Measurements from ENCODE around the gene CLEC5A.
A peak's percentile ranks its signal among the peaks of the same experiment; 100 is the strongest.
"Not testable (repeated sequence)": the region's sequence is repeated elsewhere in the genome, so short reads cannot be mapped to it uniquely, and the experiment has no call there.

CLEC5A gene

GRCh38 chr7:141949021-141949420, 2.2 kb upstream of the CLEC5A start:
- ATAC-seq, result no peak
- no peak for DNase-seq

DNA sequence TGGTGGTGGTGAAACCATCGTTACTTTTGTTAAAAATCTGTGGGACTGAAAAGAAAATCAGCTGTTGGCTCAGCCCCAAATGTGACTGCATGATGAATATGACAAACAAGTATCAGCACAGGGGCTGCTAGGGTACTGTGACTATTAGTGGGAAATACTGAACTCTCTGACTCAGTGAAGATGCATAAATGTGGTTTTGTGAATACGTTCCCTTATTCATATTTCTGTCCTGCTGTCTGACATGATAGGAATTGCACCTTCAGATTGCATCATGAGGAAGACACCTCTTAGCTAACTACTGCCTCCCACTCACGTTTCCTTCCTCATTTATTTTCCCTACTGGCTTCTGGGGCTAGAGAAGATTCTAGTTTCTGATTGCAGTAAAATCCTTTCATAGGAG, 1.4 kb downstream of the CLEC5A start:
- DNase-seq (peak; percentile 13), ATAC-seq (peak; percentile 82)

- no peak for ATAC-seq
- no peak for DNase-seq
These were observed 2.0 kb downstream of the CLEC5A start for GRCh38 chr7:141944811-141945210.

DNA sequence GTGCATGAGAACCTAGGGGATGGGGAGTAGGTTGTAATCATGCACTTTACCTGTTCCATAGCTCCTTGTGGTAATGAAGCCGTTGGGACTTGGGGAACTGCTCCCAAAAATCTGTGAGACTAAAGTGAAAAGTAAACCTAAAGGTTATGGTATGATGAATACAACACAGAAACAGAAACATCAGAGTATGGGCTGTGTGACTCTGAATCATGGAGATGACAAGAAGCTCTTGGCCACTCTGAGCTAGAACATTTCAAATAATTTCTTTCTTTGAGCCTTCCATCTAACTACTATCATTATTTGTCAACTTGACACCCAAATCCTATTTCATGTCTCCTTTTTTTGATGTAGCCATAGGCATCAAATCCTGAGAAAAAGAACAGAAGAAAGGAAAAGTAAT, 2.9 kb downstream of the CLEC5A start:
- ATAC-seq, result no peak
- no peak for DNase-seq

GRCh38 chr7:141941075-141941474, 5.7 kb downstream of the CLEC5A start:
- DNase-seq, result no peak
- ATAC-seq, result no peak

GRCh38 chr7:141930211-141930610, 16.6 kb downstream of the CLEC5A start:
- no peak for DNase-seq
- ATAC-seq, result no peak

DNA sequence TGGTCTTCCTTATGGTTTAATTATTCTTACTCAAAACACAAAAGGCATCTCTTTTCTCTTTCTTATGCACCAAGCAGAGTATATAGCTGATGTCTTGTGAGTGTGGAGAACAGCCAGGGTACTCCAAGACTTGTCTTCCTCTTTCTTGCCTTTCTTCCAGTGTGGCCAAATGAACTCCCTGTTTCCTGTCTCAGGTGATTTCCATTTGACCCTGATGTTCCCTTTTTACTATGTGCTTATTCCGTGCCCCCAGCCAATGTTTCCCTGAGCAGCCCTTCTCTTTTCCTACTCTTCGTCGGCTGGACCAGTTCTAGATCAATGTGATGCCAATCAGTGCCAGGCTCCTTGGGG, 18.0 kb downstream of the CLEC5A start:
- ATAC-seq (no peak), DNase-seq (no peak)

- DNase-seq (no peak), ATAC-seq (no peak)
These were observed 18.5 kb downstream of the CLEC5A start for GRCh38 chr7:141928146-141928844.

DNA sequence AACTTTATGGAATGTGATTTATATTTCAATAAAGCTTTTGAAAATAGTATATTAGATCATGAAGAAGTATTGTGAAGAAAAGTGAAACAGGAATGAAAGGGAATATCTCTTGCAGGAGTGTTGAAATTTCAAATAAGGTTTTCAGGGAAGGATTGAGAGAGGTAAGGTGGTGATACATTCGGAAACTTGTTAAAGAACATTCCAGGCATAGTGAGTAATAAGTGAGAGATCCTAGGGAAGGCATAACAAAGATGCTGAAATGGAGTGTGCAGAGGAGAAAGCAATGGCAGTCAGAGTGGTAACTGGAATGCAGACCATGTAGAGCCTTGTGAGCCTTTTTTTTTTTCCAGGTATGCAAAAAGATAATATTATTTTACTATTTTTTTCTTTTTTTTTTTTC, 26.5 kb downstream of the CLEC5A start:
- no peak for DNase-seq

DNA sequence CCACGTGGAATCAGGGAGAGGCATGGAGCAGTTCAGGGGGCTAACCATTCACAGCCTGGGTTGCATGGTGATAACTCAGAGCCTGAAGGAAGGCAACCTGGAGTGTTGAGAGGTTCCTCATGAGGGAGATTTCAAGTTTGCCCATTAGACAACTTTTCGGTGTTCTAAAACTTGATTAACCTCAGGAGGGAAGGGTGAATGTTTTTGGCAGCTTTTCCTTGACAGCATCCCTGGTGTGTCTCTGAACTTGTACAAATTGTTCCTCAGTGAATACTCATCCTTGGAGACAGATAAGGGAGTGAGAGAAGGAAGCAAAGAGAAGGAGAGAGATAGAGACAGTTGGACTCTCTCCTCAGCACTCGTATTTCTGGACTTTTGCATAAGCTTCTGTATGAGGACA, 30.7 kb downstream of the CLEC5A start, which contains the start of gene OR9A4:
TSS of gene OR9A4 (plus strand) at position 301 of the 400 bp plus-strand sequence. CDS start 2,477 bp downstream, outside the sequence.
- ATAC-seq (no peak), DNase-seq (no peak)

More for the DNA sequence above, 26.5 kb downstream of the CLEC5A start:
- ATAC-seq, result no peak

GRCh38 chr7:141915565-141915964, 31.2 kb downstream of the CLEC5A start:
- ATAC-seq, result no peak
- no peak for DNase-seq

GRCh38 chr7:141911391-141911790, 35.4 kb downstream of the CLEC5A start:
- no peak for ATAC-seq
- DNase-seq, result no peak

GRCh38 chr7:141906285-141906684, 40.5 kb downstream of the CLEC5A start:
- ATAC-seq (no peak), DNase-seq (no peak)

- not testable (repeated sequence) for ATAC-seq
These were observed 47.4 kb downstream of the CLEC5A start for GRCh38 chr7:141899366-141899765.

GRCh38 chr7:141891336-141891735, 55.4 kb downstream of the CLEC5A start:
- DNase-seq (no peak), ATAC-seq (no peak)

More at GRCh38 chr7:141899366-141899765, 47.4 kb downstream of the CLEC5A start:
- not testable (repeated sequence) for DNase-seq

- ATAC-seq (no peak), DNase-seq (no peak)
These were observed 57.5 kb downstream of the CLEC5A start for GRCh38 chr7:141889321-141889720.

DNA sequence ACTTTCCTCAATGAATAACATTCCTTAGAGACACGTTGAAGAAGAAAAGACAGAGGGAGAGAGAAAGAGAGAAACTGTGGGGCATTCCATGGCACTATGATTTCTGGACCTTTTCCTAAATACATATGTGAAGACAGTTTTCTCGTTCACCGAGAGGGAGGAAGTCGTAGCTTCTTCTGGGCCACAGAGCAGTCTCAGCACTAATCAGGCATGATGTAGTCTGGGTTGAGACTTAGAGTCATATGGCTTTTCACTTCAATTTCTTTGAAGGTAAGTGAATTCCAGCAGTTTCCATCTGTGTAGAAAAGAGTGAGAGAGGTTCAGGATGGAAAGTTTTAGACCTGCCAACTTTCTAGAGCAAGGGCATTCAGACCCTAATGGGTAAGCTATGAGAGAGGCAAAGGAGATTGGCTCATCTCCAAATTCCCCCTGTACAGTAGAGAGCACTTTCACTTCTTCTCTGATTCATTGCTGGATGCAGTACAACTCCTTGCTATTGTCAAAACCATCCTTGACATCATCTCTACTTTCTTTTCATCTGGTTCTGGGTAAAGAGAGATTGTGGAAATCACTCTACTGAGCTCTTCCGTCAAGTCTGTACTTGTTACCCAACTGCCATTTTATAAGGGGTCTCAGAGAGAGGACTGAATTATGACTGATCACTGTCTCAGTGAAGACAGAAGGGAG, 62.1 kb downstream of the CLEC5A start:
- ATAC-seq, result peak; percentile 49

DNA sequence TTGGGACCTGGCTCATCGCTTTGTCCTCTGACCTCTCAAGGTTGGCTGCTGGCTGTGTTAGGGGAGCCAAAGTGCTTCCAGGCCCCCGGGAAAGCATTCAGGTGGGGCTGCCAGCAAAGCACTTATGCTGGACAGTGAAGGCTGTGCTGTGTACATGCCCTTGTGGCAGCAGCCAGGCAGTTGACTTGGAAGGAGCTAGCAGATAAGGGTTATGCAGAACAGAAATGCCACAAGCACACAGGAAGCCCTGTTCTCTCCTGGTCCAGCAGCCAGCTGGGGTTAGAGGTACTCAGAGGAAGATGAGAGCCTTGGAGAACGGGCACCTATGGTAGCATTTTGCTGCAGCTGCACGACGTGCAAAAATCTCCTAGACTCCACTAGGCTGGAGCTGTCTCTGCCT, 65.8 kb downstream of the CLEC5A start:
- ATAC-seq, result no peak
- no peak for DNase-seq

More for the DNA sequence above, 62.1 kb downstream of the CLEC5A start:
- no peak for DNase-seq

DNA sequence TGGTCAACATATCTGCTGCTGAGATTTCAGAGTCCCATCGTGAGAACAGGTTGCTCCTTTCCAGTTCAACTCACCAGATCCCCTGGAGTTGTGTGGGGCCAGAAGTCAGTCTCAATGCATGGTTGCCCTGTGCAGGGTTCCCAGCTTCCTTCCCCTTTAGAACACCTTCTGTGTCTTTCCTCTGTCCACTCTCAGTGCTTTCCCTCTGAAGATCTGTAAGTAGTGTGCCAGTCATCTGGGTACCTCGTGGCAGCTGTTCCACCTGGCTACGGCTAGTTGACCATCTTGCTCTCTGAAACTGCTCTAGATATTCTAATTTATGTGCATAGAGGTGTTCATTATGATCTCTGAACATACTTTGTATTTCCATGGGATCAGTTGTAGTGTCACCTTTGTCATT, 69.4 kb downstream of the CLEC5A start:
- no peak for DNase-seq
- ATAC-seq, result no peak

Measured in stimulated activated naive CD8-positive, alpha-beta T cell treated with anti-CD3 and anti-CD28 coated beads, Interleukin-15, Interleukin-2, amounts not matched to agents 100 U/mL and 50 U/mL, for 24 hours (primary cell).